ENCODE measurements around the gene ALMS1.
"Not testable (repeated sequence)": the region's sequence is repeated elsewhere in the genome, so short reads cannot be mapped to it uniquely, and the experiment has no call there.

The ALMS1 gene

DNA sequence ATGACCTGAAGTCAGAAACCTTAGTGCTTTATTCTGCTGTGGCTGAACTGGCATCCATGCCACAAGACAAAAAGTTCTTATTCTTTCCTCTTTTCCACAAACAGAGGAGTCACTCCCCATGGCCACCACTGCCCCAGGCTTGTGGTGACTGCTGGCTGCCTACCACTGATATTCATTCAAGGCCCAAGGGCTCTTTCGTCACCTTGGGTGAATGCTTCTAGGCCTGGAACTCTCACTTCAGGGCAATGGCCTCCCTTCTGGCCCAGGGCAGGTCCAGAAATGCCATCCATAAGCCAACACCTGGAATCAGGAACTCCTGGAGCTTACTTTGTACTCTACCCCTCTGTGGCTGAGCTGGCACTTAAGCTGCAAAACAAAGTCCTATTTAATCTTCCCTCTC lies 146.7 kb downstream of the ALMS1 start:
- H3K27ac ChIP-seq, result no peak overlapping the region
- ChIA-PET POLR2A (ENCODE audit: low non-redundant PET) (no interaction called here), CTCF (no interaction called here)
- TF ChIP-seq, protein P1, sequence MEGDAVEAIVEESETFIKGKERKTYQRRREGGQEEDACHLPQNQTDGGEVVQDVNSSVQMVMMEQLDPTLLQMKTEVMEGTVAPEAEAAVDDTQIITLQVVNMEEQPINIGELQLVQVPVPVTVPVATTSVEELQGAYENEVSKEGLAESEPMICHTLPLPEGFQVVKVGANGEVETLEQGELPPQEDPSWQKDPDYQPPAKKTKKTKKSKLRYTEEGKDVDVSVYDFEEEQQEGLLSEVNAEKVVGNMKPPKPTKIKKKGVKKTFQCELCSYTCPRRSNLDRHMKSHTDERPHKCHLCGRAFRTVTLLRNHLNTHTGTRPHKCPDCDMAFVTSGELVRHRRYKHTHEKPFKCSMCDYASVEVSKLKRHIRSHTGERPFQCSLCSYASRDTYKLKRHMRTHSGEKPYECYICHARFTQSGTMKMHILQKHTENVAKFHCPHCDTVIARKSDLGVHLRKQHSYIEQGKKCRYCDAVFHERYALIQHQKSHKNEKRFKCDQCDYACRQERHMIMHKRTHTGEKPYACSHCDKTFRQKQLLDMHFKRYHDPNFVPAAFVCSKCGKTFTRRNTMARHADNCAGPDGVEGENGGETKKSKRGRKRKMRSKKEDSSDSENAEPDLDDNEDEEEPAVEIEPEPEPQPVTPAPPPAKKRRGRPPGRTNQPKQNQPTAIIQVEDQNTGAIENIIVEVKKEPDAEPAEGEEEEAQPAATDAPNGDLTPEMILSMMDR (conservative IDR thresholded peaks at IDR 0.05; ENCODE audit: low read depth), result no peak
- DNase-seq (ENCODE audit: low spot score), result no peak

DNA sequence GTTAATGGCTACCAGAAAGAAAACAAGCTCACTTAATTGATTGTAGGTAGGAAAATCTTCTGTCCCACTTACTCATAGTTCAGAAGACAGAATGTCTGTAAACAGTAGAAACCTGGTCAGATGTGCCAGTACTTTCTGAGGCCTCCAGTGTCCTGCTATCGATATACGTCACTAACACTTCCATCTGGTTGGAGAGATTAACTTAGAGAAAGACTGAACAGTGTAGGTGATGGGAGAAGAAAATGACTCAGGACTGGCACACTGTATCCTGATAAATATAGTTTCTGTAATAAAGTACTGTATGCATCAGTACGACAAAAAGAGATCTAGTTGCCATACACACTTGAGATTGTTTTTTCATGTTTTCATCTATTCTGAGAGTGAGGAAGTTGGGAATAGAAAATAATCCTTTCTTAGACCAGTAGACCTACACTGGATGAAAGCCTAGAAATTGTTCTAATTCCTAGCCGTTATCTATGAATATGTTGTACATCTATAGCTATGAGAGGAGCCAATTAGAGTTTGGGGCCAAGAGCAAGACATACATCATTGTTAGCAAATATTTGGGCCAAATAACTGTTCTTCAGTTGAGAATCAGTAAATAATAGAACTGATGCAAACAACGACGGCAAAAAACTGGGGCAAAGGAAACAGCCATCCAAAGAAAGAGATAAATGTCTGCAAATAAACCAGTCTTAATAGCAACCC lies 150.7 kb downstream of the ALMS1 start:
- POLR2A ChIA-PET (ENCODE audit: low non-redundant PET), result no interaction called here
- no peak for DNase-seq (ENCODE audit: low spot score)
- CTCF ChIA-PET, result no interaction called here
- no peak overlapping the region for H3K27ac ChIP-seq
- TF ChIP-seq, protein P1 (conservative IDR thresholded peaks at IDR 0.05; ENCODE audit: low read depth), result no peak

DNA sequence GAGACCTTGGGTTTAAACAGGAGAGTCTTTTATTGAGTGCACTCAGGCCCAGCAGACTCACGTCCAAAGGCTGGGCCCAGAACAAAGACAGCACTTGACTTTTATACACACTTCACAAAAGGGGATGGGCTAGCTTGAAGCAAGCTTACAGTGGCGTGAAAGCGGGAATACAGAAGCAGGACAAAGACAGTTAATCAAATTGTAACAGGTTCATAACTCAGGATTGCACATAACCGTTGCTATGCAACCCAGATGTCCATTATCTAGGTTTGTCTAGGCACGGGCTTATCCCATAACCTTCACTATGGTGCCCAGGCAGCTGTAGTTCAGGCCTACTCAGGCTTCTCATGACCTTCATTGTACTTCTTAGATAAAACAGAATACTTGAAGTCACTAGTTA lies 175.2 kb downstream of the ALMS1 start:
- DNase-seq (ENCODE audit: low spot score); CTCF ChIA-PET; H3K27ac ChIP-seq; POLR2A ChIA-PET (ENCODE audit: low non-redundant PET): not testable (repeated sequence)

DNA sequence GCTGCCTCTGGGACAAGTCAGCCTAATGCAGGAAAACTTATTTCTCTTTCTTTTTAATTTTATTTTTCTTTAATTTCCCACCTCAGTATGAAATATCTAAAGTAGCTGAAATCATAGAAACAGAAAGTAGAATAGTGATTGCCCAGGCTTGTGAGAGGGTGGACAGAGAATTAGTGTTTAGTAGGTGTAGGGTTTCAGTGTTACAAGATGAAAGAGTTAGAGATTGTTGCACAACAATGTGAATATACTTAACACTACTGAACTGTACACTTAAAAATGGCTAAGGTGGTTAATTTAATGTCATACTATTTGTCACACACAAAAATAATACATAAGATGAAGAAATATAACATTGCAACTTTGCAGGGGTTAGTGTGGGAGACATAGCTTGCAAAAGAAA lies 175.8 kb downstream of the ALMS1 start:
- TF ChIP-seq, protein P1 (conservative IDR thresholded peaks at IDR 0.05; ENCODE audit: low read depth), result no peak
- DNase-seq (ENCODE audit: low spot score), result no peak
- ChIA-PET POLR2A (ENCODE audit: low non-redundant PET) (no interaction called here), CTCF (no interaction called here)
- H3K27ac ChIP-seq, result no peak overlapping the region

DNA sequence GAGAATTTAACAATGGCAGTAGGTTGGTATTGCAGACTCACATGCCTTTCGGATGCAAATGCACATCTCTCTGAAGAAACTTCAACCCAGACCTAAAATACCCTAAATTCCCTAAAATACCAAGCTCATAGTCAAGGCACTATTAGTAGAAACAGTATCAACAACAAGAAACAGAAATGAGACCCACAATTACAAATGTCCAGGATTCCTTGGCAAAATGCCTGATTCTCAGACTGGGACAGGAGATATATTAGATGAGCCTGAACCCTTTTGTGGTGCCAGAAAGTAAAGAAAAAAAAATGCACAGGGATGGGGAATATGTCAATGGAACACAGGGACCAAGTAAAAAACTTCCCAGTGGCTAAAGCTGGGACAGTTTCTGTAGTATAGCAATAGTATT lies 179.3 kb downstream of the ALMS1 start:
- ChIA-PET CTCF (no interaction called here), POLR2A (ENCODE audit: low non-redundant PET) (no interaction called here)
- DNase-seq (ENCODE audit: low spot score), result no peak
- no peak overlapping the region for H3K27ac ChIP-seq
- TF ChIP-seq, protein P1 (conservative IDR thresholded peaks at IDR 0.05; ENCODE audit: low read depth), result no peak

DNA sequence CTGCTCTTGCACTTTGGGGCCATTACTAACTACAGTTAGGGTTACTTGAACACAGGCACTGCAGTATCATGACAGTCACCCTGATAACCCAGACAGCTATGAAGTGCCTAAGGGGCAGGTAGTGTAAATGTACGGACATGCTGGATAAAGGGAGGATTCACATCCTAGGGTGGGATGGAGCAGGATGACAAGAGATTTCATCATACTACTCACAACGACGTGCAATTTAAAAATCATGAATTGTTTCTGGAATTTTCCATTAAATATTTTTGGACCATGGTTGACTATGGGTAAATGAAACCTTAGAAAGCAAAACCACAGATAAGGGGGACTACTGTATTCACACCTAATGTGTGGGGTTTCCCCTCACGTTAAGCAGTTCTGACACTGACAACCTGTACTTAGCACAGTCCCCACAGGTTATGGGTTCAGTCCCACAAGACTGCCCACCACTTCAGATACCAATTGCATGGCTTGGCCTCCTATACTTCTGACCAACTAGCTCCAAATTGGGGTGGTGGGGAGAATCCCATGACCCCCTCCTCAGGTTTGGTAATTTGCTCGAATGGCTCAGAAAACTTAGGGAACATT lies 180.7 kb downstream of the ALMS1 start:
- ChIA-PET POLR2A (ENCODE audit: low non-redundant PET) (no interaction called here), CTCF (no interaction called here)
- no peak for DNase-seq (ENCODE audit: low spot score)
- TF ChIP-seq, protein P1 (conservative IDR thresholded peaks at IDR 0.05; ENCODE audit: low read depth), result no peak
- H3K27ac ChIP-seq, result no peak overlapping the region

DNA sequence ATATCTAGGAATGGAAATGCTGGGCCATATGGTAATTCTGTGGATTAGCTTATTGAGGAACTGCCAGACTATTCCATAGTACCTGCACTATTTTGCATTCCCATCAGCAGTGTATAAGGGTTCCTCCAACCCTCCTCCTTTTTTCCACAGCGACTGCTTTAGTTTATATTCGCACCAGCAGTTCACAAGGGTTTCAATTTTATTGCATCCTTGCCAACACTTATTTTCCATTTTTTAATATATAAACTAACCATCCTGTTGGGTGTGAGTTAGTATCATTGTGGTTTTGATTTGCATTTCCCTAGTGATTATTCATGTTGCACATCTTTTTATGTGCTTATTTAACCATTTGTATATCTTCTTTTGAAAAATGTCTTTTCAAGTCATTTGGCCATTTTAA lies 189.6 kb downstream of the ALMS1 start:
- TF ChIP-seq, protein P1 (conservative IDR thresholded peaks at IDR 0.05; ENCODE audit: low read depth), result no peak
- no peak overlapping the region for H3K27ac ChIP-seq
- CTCF ChIA-PET, result no interaction called here
- POLR2A ChIA-PET (ENCODE audit: low non-redundant PET), result no interaction called here
- DNase-seq (ENCODE audit: low spot score), result no peak
